ENCODE measurements around the gene CTCF. TPM values are rescaled to one million over a fixed set of nuclear protein-coding genes. Genes with fewer than 3 reads are reported as not detected.

CTCF gene
- total and polyA plus RNA-seq, 2 donors (not counting 3 experiments of a cell fraction or from before 2014, with no cell fraction given), result 20.7 to 40.0 TPM

DNA sequence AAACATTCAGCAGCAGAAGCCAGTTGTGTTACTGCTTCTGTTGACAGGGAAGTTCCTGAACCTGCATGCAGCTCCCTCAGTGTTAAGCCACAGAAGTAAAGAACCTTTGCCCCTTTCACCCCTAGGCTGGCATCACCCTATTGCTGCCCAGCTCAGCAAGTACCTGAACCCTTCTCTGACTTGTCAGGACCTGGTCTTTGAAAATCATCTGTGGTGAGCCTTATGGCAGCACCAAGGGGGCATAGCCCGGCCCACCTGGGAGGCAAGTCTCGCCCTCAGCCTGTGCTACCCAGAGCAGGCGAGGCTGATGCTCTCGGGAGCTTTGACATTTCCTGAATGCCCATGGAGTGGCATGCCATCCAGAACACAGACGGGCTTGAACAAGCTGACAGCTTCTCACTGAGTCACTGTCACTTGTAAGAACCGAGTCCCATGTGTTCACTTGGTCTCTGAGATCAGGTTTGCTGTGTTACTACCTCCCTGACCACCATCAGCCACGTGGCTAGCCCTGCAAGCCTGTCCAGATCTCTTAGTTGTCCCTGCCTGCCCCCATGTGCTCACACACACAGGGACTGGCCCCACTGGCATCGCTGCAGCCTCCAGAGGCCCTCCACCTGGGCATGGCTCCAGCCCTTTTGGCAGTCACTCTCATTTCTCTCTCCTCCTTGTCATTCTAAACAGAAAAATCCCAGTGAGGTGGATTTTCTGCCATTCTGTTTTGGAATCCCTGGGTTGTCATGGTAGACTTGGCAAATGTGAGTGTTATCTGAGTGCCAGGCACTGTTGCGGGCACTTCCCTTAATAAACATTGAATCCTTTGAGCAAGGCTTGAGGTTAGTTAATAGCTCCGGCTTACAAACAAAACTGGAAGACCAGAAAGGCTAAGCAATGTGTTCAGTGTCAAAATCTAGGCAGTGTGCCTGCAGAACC is 79.7 kb downstream of the CTCF start:
- dilution Hi-C loops (cut with MboI; ENCODE audit: extremely low pct_ligation_motif_present, low sequenced_read_pairs), result no loop called here
- intact Hi-C loops (cut with micrococcal nuclease), result no loop called here
- POLR2A ChIA-PET, result interaction anchor here (0.8 kb wide), 1 partner anchor 95 kb away, joined by 3 read pairs; no protein-coding TSS in a partner anchor

More for the DNA sequence above, 79.7 kb downstream of the CTCF start:
- no peaks in the 10 kb centered on the region for H3K9me1 ChIP-seq (replicated peaks; ENCODE audit: control insufficient read depth, extremely low read depth, insufficient read depth, low read length)
- no TSS peak for BruUV-seq (replicated peaks)
- CTCF ChIA-PET, result interaction anchor here (5.9 to 7.7 kb wide), 3 partner anchors 79 to 120 kb away, joined by 48 to 166 read pairs (median 141); partner anchors contain the start of gene CTCF
- DNase-seq (ENCODE audit: low read depth, low spot score) (peak; percentile 52), FAIRE-seq (peak; percentile 24)
- H3K4me3 ChIP-seq (replicated peaks in 1 of 3; ENCODE audit: insufficient read depth in 1 of 3, low read depth in 1 of 3, low read length in 3 of 3), result no peak overlapping the region
- H3K79me2 ChIP-seq (ENCODE audit: control insufficient read depth, insufficient read depth, low read length), result no peaks in the 10 kb centered on the region
- no peaks in the 10 kb centered on the region for H3K27me3 ChIP-seq (ENCODE audit: control insufficient read depth in 2 of 2, insufficient read depth in 2 of 2, low read length in 2 of 2)
- H4K20me1 ChIP-seq (replicated peaks; ENCODE audit: control insufficient read depth, extremely low read depth, insufficient read depth, low read length), result no peaks in the 10 kb centered on the region
- H3K36me3 ChIP-seq (ENCODE audit: control insufficient read depth in 2 of 2, extremely low read depth in 1 of 2, insufficient read depth in 2 of 2, low read length in 2 of 2), result peaks cover 4 to 6% of the 10 kb centered on the region in 2 experiments
- no peak overlapping the region for H3K4me2 ChIP-seq (ENCODE audit: insufficient read depth, low read length)
- H3K9me3 ChIP-seq (replicated peaks; ENCODE audit: control insufficient read depth, insufficient read depth, low read length), result no peaks in the 10 kb centered on the region
- no peak overlapping the region for H3K27ac ChIP-seq (ENCODE audit: insufficient read depth, low read depth, low read length)
- TF ChIP-seq JUN (IDR thresholded peaks at IDR 0.05; ENCODE audit: borderline replicate concordance, insufficient read depth, insufficient read length, low read depth), result no peak
- TF ChIP-seq, protein P1, sequence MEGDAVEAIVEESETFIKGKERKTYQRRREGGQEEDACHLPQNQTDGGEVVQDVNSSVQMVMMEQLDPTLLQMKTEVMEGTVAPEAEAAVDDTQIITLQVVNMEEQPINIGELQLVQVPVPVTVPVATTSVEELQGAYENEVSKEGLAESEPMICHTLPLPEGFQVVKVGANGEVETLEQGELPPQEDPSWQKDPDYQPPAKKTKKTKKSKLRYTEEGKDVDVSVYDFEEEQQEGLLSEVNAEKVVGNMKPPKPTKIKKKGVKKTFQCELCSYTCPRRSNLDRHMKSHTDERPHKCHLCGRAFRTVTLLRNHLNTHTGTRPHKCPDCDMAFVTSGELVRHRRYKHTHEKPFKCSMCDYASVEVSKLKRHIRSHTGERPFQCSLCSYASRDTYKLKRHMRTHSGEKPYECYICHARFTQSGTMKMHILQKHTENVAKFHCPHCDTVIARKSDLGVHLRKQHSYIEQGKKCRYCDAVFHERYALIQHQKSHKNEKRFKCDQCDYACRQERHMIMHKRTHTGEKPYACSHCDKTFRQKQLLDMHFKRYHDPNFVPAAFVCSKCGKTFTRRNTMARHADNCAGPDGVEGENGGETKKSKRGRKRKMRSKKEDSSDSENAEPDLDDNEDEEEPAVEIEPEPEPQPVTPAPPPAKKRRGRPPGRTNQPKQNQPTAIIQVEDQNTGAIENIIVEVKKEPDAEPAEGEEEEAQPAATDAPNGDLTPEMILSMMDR (IDR thresholded peaks at IDR 0.05; ENCODE audit: extremely low read depth in 1 of 2, insufficient read depth in 1 of 2, low read depth in 1 of 2, low read length in 2 of 2), result no peak
- no peak for TF ChIP-seq FOS (IDR thresholded peaks at IDR 0.05; ENCODE audit: borderline replicate concordance, insufficient read depth, low read length)
- no peak for TF ChIP-seq POLR2AphosphoS5 (IDR thresholded peaks at IDR 0.05; ENCODE audit: insufficient read depth, low read depth, low read length)
- TF ChIP-seq, protein P2, sequence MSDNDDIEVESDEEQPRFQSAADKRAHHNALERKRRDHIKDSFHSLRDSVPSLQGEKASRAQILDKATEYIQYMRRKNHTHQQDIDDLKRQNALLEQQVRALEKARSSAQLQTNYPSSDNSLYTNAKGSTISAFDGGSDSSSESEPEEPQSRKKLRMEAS (IDR thresholded peaks at IDR 0.05; ENCODE audit: insufficient read depth, insufficient read length), result peak; percentile 50
- no peak for TF ChIP-seq GATA2 (IDR thresholded peaks at IDR 0.05; ENCODE audit: insufficient read depth, insufficient read length, low read depth, low read length)
- H2AFZ ChIP-seq (ENCODE audit: low read depth, low read length), result no peak overlapping the region
- H3K9ac ChIP-seq (replicated peaks; ENCODE audit: extremely low read depth, insufficient read depth, low read length), result no peak overlapping the region
- no peaks in the 10 kb centered on the region for H3K4me1 ChIP-seq (ENCODE audit: control insufficient read depth, extremely low read depth, insufficient read depth, low read length)

Measured in endothelial cell of umbilical vein (primary cell).